Stimulated activated CD8-positive, alpha-beta memory T cell treated with anti-CD3 and anti-CD28 coated beads, Interleukin-15, amount 100 ng/mL, for 1 hour (primary cell): ENCODE measurements around the gene UBE2Q2.

ENCODE experiments used
- DNase-seq: peaks from one replicate; pipeline ENCODE4 v3.0.0-alpha.2; 2020; ENCODE audit warnings: low read depth

UBE2Q2 gene

DNA sequence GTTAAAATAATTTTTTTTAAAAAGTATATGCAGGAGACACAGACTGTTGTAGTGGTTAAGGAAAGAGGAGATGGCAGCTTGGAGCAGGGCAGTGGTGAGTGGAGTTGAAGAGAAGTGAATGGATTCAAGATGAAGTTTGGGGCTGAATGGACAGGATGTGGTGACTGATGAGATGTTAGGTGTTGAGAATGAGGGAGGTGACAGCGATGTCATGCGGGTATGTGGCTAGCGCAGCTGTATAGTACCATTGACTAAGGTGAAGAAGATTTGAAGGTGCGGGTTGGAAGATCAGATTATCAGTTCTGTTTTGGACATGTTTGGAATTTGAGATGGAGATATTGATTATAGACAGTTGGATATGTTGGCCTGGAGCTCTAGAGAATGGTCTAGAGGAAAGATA lies 80.5 kb downstream of the UBE2Q2 start:
- no peak for DNase-seq

DNA sequence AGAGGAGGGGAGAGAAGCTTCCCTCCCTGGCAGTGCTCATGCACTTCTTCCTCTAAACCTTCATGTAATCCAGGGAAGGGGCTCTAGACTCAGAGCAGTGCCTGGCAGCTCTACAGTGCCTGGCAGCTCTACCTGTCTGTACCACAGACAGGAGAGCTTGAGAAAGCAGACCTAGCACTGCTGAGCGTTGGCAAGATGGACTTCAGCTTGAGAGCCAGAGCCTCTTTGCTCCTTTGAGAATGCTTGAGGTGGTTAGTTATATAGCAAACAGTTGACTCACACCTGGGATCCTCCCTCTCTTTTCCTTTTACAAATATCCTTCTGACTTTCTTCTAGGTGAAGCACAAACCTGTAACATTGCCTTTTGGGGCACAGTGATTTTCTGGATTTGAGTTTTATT lies 81.3 kb downstream of the UBE2Q2 start:
- no peak for DNase-seq

DNA sequence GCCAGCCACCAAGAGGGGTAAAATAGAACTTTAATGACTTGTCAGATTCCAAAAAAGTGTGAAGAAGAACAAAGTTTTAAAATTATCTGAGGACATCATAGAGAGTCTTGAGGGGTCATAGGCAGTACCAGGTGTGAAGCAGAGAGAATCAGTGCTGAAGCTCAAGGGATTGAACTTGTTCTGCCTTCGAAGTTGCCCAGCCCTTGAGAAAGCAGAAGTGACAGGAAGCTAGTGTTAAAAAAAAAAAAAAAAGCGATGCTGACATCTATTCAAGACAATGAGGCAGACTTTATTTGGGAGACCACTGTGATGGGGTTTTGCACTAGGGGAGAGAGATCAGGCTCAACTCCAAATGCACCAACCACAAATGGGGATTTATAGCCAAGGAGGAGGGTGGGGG lies 82.2 kb downstream of the UBE2Q2 start:
- no peak for DNase-seq

DNA sequence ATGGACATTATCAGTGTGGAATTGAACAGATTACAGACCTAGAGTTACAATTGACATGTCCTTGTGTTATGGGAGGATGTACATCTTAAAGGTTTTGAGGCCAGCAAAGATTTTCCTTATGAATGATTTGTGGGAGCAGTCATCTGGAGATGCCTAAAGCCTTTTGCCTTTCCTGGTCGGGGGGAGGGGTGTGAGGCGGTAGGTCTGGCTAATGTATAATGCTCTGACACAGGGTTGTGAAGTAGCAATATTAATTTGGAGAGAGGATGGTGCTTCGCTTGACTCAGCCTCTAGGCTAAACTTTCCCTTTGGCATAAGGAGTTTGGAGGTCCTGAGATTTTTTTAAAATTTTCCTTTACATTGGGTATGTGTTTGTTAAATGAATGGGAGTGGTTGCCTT lies 83.7 kb downstream of the UBE2Q2 start:
- DNase-seq: no peak

DNA sequence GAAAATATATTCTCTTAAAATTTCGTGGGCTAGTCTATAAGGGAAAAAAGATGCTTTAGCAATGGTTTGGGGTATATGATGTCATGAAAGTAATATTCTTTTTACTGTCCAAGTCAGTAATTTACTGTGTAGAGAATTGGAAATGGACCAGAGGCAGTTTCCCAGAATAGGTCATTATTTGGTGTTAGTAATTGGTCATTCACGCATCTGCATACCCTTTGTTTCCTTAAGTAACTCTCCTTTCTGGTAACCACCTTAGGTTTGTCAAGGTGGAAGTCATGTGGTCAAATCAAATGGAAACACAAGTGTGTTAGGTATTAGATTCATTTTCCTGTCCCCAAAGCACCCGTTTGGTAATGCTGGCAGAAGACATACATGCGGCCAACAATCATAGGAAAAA lies 84.4 kb downstream of the UBE2Q2 start:
- no peak for DNase-seq

- no peak for DNase-seq
These were observed 85.7 kb downstream of the UBE2Q2 start for GRCh38 chr15:75928680-75929608.

GRCh38 chr15:75929799-75930565 lies 86.7 kb downstream of the UBE2Q2 start:
- no peak for DNase-seq

DNA sequence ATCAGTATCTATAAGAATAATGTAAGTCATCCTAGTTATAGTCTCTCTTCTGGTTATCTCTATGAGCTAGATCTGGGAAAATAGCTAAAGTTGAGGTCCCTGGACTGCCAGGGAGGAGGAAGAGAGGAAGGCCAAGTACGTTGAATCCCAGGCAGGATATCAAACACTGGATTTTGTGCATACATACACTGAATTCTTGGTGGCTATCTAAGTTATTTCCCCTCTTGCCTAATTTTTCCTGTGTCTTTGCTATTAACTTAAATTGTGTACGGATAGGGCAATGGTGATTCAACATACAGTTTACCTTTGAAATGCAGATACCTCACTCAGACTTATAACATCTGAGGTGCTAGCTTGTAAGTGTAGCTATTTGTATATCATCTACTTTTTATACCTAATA lies 87.6 kb downstream of the UBE2Q2 start:
- DNase-seq: no peak

DNA sequence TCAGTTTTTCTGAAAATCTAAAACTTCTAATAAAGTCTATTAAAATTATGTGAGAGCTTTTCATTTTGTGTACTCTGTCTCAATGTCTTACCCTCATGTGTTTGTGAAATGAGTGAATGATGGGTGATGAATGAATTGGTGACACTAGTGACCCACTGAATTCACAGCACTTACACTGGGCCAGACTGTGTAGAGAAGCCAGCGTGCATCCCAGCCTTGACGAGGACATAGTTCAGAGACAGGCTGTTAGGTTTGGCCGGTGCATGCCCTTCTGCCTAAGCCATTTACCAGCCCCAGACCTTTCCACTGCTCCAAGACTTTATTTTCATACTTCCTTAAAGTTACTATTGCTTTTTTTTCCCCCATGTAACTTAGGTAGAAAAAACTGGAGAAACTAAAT lies 99.2 kb downstream of the UBE2Q2 start:
- DNase-seq: no peak

- no peak for DNase-seq
These were observed 100.0 kb downstream of the UBE2Q2 start for GRCh38 chr15:75943246-75943645.

- DNase-seq: no peak
These were observed 100.5 kb downstream of the UBE2Q2 start for GRCh38 chr15:75943713-75944215.

DNA sequence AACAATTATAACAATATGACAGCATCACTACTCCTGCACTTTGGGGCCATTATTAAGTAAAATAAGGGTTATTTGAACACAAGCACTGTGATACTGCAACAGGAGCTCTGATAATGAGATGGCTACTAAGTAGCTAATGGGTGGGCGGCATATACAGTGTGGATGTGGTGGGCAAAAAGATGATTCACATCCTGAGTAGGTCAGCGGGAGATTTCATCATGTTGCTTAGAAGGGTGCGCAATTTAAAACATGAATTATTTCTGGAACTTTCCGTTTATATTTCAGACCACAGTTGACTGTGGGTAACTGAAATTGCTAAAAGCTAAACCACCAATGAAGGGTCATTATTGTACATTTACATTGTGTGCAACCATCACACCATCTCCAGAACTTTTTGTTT lies 102.7 kb downstream of the UBE2Q2 start:
- DNase-seq: no peak

DNA sequence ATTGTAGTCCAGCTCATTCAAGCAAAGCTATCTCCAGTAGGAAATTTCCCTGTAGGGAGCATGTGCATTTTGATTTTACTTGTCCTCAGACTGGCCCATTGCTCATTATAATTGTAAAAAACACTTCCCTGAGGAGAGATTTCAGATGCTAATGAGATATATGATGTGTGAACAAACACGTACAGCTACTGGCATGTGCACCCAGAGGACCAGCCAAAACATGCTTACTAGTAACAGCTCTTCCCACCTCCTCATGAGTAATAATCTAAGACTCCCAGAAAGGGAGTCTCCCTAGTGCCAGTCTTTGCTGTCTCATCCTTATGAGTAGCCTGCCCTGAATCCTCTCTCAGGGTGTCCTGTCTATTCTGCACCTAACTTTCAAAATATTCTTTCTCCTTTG lies 103.8 kb downstream of the UBE2Q2 start:
- DNase-seq: no peak

- DNase-seq: no peak
These were observed 105.6 kb downstream of the UBE2Q2 start for GRCh38 chr15:75948761-75949296.
